SH-SY5Y (cell line): ENCODE data around the gene CCDC177.

Experiments
- GATA2 ChIP-seq: IDR thresholded peaks from 2 replicates; pipeline ENCODE4 v1.6.1; 2011; ENCODE audit warnings: mild to moderate bottlenecking, low read depth, low read length
- GATA3 ChIP-seq: IDR thresholded peaks from 2 replicates; pipeline ENCODE4 v1.6.1; 2011; ENCODE audit warnings: low read depth, mild to moderate bottlenecking, low read length, moderate library complexity

DNA sequence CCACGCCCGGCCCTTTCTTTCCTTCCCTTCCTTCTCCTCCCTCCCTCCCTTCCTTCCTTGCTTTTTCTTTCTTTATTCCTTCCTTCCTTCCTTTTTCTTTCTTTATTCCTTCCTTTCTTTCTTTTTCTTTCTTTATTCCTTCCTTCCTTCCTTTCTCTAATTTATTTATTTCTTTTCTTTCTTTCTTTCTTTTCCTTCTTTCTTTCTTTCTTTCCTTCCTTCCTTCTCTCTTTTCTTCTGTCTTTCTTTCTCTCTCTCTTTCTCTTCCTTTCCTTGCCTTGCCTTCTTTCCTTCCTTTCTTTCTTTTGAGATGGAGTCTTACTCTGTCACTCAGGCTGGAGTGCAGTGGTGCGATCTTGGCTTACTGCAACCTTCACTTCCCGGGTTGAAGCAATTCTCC lies 15.9 kb downstream of the CCDC177 start:
- no peak for TF ChIP-seq GATA2
- no peak for TF ChIP-seq GATA3
